ENCODE results near the gene P2RY6.

Gene P2RY6

GRCh38 chr11:73291196-73291595 lies 19.1 kb downstream of the P2RY6 start:
- DNase-seq (ENCODE audit: low read depth) = no peak

GRCh38 chr11:73291781-73292524 lies 19.8 kb downstream of the P2RY6 start:
- no peak overlapping the region for H3K4me3 ChIP-seq (ENCODE audit: low read depth, low read length)
- in situ Hi-C loops (cut with HindIII; ENCODE audit: low sequenced_read_pairs) = no loop called here
- no peak for DNase-seq (ENCODE audit: low read depth)
- no peak for TF ChIP-seq CTCF (IDR thresholded peaks at IDR 0.05; ENCODE audit: low read depth, low read length, missing control alignments)

More at GRCh38 chr11:73291196-73291595, 19.1 kb downstream of the P2RY6 start:
- no peak for TF ChIP-seq CTCF (IDR thresholded peaks at IDR 0.05; ENCODE audit: low read depth, low read length, missing control alignments)
- H3K4me3 ChIP-seq (ENCODE audit: low read depth, low read length) = no peak overlapping the region
- in situ Hi-C loops (cut with HindIII; ENCODE audit: low sequenced_read_pairs) = no loop called here

GRCh38 chr11:73292525-73292894 lies 20.4 kb downstream of the P2RY6 start:
- in situ Hi-C loops (cut with HindIII; ENCODE audit: low sequenced_read_pairs) = no loop called here
- H3K4me3 ChIP-seq (ENCODE audit: low read depth, low read length) = peak overlapping the region; percentile 25
- no peak for TF ChIP-seq CTCF (IDR thresholded peaks at IDR 0.05; ENCODE audit: low read depth, low read length, missing control alignments)
- DNase-seq (ENCODE audit: low read depth) = peak; percentile 37

DNA sequence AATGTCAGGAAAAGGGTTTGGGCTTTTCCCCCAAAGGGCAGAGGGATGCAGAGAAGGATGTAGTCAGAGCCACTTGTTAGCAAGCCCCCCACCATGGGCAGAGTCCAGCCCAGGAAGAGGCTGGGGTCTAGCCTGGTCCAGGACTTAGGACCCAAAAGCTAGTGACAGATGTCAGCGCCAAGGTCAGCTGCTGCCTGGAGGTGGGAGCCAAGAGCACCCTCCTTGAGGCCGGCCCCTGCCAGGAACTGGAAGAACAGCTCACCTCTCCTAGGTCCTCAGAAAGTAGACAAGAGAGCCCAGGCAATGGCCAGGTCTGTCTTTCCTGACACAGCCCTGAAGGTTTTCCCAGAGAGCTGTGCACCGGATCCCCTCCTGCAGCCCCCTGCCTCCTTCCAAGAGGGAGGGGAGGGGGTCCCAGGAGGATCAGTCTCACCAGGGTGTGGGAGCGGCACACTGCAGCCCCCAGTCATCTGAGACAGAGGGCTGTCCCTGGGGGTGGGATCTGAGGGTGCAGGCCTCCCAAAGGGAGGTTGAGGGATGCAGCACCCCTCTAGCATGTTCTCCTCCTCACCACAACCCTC lies 21.3 kb downstream of the P2RY6 start:
- H3K4me3 ChIP-seq (ENCODE audit: low read depth, low read length) = peak overlapping the region; percentile 25
- no peak for DNase-seq (ENCODE audit: low read depth)
- TF ChIP-seq CTCF (IDR thresholded peaks at IDR 0.05; ENCODE audit: low read depth, low read length, missing control alignments) = no peak
- in situ Hi-C loops (cut with HindIII; ENCODE audit: low sequenced_read_pairs) = no loop called here

DNA sequence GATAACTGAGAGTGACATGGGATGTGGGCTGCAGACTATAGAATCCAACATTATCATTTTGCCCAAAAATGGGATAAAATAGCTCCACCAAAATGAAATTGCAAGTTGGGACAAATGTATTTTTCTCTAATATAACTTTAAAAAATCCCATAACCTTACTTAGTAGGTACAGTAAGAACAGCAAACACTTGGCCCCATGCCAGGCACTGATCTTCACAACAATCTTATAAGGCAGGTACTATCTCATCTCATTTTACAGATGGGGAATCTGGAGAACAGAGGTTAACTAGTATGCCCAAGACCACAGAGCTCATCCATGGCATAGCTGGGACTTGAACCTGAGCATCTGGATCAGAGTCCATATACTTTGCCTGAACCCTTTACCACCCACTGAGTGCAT lies 22.5 kb downstream of the P2RY6 start:
- DNase-seq (ENCODE audit: low read depth) = no peak
- H3K4me3 ChIP-seq (ENCODE audit: low read depth, low read length) = no peak overlapping the region
- in situ Hi-C loops (cut with HindIII; ENCODE audit: low sequenced_read_pairs) = no loop called here
- no peak for TF ChIP-seq CTCF (IDR thresholded peaks at IDR 0.05; ENCODE audit: low read depth, low read length, missing control alignments)

DNA sequence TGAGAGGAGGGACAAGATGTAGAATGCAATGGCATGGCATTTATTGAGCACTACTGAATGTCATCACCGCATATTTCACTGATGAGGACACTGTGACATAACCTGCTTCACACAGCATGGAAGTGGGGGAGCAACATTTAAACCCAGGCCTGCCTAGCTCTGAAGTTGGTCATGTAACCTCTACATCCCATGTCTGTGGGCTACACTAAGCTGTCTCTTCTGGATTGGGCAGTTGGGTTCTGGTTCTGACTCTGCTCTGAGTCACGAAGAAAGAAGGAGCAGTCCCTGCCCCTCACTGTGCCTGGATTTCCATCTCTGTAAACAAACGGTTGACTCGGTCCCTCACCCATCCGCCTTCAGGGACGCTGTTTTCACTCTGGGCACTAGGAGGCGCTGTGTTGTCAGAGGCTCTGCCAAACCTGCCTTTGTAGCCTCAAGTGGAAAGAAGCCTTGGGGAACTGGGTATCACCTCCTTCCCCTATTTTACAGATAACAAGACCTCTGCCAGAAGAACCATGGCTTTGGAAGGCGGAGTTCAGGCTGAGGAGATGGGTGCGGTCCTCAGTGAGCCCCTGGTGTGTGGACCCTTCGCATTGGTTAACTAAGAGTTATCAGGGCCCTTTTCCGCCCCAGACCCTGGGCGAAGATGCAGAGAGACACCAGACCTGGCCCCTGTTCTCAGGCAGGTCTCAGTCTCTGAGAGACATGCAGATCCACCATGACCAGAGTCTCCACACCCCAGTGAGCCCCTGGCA lies 23.3 kb downstream of the P2RY6 start:
- in situ Hi-C loops (cut with HindIII; ENCODE audit: low sequenced_read_pairs) = no loop called here
- TF ChIP-seq CTCF (IDR thresholded peaks at IDR 0.05; ENCODE audit: low read depth, low read length, missing control alignments) = peak; percentile 97
- no peak overlapping the region for H3K4me3 ChIP-seq (ENCODE audit: low read depth, low read length)
- DNase-seq (ENCODE audit: low read depth) = peak; percentile 47
